ENCODE results near the gene MYLK2. TPM values are rescaled to one million over a fixed set of nuclear protein-coding genes. Genes with fewer than 3 reads are reported as not detected.

MYLK2 gene
- total RNA-seq, 1 experiment from 2014 or later: 0.74 TPM

- Histone ChIP-seq H4K8ac (replicated peaks; ENCODE audit: insufficient read length, low read depth, low read length) (no peak overlapping the region), H2BK120ac (ENCODE audit: low read depth, low read length, poor library complexity, severe bottlenecking) (no peak overlapping the region), H2AK5ac (ENCODE audit: insufficient read length, low read length) (no peak overlapping the region), H3K4me1 (ENCODE audit: insufficient read depth, low read length) (peaks cover 3% of the 10 kb centered on the region; the same call in 1 of the 2 replicates), H3K56ac (ENCODE audit: insufficient read length, low read depth, low read length) (no peak overlapping the region), H3K27me3 (ENCODE audit: insufficient read depth, low read length) (no peaks in the 10 kb centered on the region), H2BK20ac (ENCODE audit: low read depth, low read length, poor library complexity, severe bottlenecking) (no peak overlapping the region), H3K23ac (ENCODE audit: insufficient read length, low read depth, low read length) (no peak overlapping the region), H4K91ac (ENCODE audit: insufficient read length, low read depth, low read length) (no peak overlapping the region), H4K5ac (ENCODE audit: insufficient read length, low read depth, low read length) (no peak overlapping the region), H3K14ac (ENCODE audit: insufficient read depth, low read length) (no peak overlapping the region), H4K20me1 (ENCODE audit: control insufficient read depth, insufficient read depth, insufficient read length) (no peaks in the 10 kb centered on the region), H3K9ac (ENCODE audit: extremely low read depth, insufficient read length, low read length) (no peak overlapping the region), H3K27ac (ENCODE audit: insufficient read length, low read depth, low read length) (no peak overlapping the region), H3K4me2 (ENCODE audit: insufficient read depth, insufficient read length, low read length) (no peak overlapping the region), H2AFZ (ENCODE audit: low read length) (no peak overlapping the region), H3K4ac (ENCODE audit: low read depth, low read length) (no peak overlapping the region), H2BK5ac (ENCODE audit: insufficient read length, low read length) (no peak overlapping the region), H3K18ac (ENCODE audit: insufficient read length, low read depth, low read length) (no peak overlapping the region), H2BK15ac (ENCODE audit: low read depth, low read length) (no peak overlapping the region), H3K79me2 (ENCODE audit: insufficient read depth, low read length) (no peaks in the 10 kb centered on the region), H3T11ph (ENCODE audit: low read length) (no peak overlapping the region), H3K23me2 (ENCODE audit: insufficient read length, low read depth, low read length, poor library complexity, severe bottlenecking) (peaks cover 13% of the 10 kb centered on the region), H2BK12ac (ENCODE audit: insufficient read length, low read depth, low read length) (no peak overlapping the region), H3K9me3 (ENCODE audit: control insufficient read depth, low read depth, low read length) (no peaks in the 10 kb centered on the region), H3K79me1 (ENCODE audit: insufficient read depth, low read depth, low read length, poor library complexity, severe bottlenecking) (no peaks in the 10 kb centered on the region)
- H3K27me3 Mint-ChIP-seq (ENCODE audit: low read depth): peaks cover 34% of the 10 kb centered on the region
- H3K4me3 Mint-ChIP-seq: no peak overlapping the region
- H3K27ac Mint-ChIP-seq: no peak overlapping the region
- H3K4me1 Mint-ChIP-seq: peaks cover 30 to 33% of the 10 kb centered on the region in 2 experiments
- H3K36me3 Mint-ChIP-seq (ENCODE audit: insufficient read depth in 1 of 3, low read depth in 3 of 3): no peaks in the 10 kb centered on the region; a peak in 1 of 7 replicates
- TF ChIP-seq, protein P1, sequence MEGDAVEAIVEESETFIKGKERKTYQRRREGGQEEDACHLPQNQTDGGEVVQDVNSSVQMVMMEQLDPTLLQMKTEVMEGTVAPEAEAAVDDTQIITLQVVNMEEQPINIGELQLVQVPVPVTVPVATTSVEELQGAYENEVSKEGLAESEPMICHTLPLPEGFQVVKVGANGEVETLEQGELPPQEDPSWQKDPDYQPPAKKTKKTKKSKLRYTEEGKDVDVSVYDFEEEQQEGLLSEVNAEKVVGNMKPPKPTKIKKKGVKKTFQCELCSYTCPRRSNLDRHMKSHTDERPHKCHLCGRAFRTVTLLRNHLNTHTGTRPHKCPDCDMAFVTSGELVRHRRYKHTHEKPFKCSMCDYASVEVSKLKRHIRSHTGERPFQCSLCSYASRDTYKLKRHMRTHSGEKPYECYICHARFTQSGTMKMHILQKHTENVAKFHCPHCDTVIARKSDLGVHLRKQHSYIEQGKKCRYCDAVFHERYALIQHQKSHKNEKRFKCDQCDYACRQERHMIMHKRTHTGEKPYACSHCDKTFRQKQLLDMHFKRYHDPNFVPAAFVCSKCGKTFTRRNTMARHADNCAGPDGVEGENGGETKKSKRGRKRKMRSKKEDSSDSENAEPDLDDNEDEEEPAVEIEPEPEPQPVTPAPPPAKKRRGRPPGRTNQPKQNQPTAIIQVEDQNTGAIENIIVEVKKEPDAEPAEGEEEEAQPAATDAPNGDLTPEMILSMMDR (conservative IDR thresholded peaks at IDR 0.05): no peak
- DNase-seq: no peak
- no CpG with 5 or more reads among the region's 9 CpGs for WGBS (ENCODE audit: extremely low coverage, insufficient read length, low lambda C conversion rate)
- no peaks in the 10 kb centered on the region for H3K9me3 Mint-ChIP-seq
Measured at GRCh38 chr20:31863296-31864085, 44.3 kb downstream of the MYLK2 start.

All from H9 (cell line).